NCI-H460 (cell line): ENCODE data around the gene MORN1. TPM values are rescaled to one million over a fixed set of nuclear protein-coding genes. Genes with fewer than 3 reads are reported as not detected.
A peak's percentile ranks its signal among the peaks of the same experiment; 100 is the strongest.

Experiments
- DNase-seq: peaks from one replicate; pipeline ENCODE4 v3.0.0-alpha.2; 2016; ENCODE audit warnings: low read depth; ENCODE audit errors: extremely low read depth
- total RNA-seq: library from RNA; depleted of rRNA; stranded (reverse); fragments of >200 nt; shearing (Covaris generic); gene quantifications from 2 replicates; pipeline ENCODE4 v1.2.3, GENCODE V29; 2014

Gene MORN1
- total RNA-seq, 1 experiment from 2014 or later, result 12.2 TPM

GRCh38 chr1:2388004-2388913 lies 3.1 kb downstream of the MORN1 start:
- DNase-seq, result no peak

- DNase-seq, result no peak
These were observed 4.4 kb downstream of the MORN1 start for GRCh38 chr1:2386636-2387611.

GRCh38 chr1:2385606-2386280 lies 5.6 kb downstream of the MORN1 start:
- DNase-seq, result no peak

GRCh38 chr1:2384941-2385481 lies 6.3 kb downstream of the MORN1 start:
- DNase-seq, result no peak

- DNase-seq, result no peak
These were observed 7.1 kb downstream of the MORN1 start for GRCh38 chr1:2384130-2384860.

GRCh38 chr1:2383576-2383975 lies 7.8 kb downstream of the MORN1 start:
- no peak for DNase-seq

- peak; percentile 21 for DNase-seq
These were observed 8.6 kb downstream of the MORN1 start for GRCh38 chr1:2382621-2383361.

- DNase-seq, result peak; percentile 44
These were observed 9.4 kb downstream of the MORN1 start for GRCh38 chr1:2381741-2382620.

GRCh38 chr1:2380816-2381591 lies 10.3 kb downstream of the MORN1 start:
- DNase-seq, result no peak

- no peak for DNase-seq
These were observed 11.5 kb downstream of the MORN1 start for GRCh38 chr1:2379733-2380404.

- no peak for DNase-seq
These were observed 12.2 kb downstream of the MORN1 start for GRCh38 chr1:2378956-2379732.

GRCh38 chr1:2378441-2378851 lies 12.9 kb downstream of the MORN1 start:
- no peak for DNase-seq

- no peak for DNase-seq
These were observed 13.5 kb downstream of the MORN1 start for GRCh38 chr1:2377751-2378440.

GRCh38 chr1:2376931-2377672 lies 14.3 kb downstream of the MORN1 start:
- DNase-seq, result no peak
